Measurements from ENCODE around the gene RNF115.
"Not testable (repeated sequence)": the region's sequence is repeated elsewhere in the genome, so short reads cannot be mapped to it uniquely, and the experiment has no call there.

RNF115 gene

GRCh38 chr1:145823565-145824498, at the start of gene RNF115, which contains the start of gene POLR3C:
Gene RNF115, minus strand, starts transcription at chr1:145824095. Its CDS starts 222 bp downstream, at chr1:145823873.
Gene POLR3C, plus strand, starts transcription at chr1:145824200. Its CDS starts 1,577 bp downstream, at chr1:145825777.
- DNase-seq (ENCODE audit: low spot score) = peak; percentile 95

DNA sequence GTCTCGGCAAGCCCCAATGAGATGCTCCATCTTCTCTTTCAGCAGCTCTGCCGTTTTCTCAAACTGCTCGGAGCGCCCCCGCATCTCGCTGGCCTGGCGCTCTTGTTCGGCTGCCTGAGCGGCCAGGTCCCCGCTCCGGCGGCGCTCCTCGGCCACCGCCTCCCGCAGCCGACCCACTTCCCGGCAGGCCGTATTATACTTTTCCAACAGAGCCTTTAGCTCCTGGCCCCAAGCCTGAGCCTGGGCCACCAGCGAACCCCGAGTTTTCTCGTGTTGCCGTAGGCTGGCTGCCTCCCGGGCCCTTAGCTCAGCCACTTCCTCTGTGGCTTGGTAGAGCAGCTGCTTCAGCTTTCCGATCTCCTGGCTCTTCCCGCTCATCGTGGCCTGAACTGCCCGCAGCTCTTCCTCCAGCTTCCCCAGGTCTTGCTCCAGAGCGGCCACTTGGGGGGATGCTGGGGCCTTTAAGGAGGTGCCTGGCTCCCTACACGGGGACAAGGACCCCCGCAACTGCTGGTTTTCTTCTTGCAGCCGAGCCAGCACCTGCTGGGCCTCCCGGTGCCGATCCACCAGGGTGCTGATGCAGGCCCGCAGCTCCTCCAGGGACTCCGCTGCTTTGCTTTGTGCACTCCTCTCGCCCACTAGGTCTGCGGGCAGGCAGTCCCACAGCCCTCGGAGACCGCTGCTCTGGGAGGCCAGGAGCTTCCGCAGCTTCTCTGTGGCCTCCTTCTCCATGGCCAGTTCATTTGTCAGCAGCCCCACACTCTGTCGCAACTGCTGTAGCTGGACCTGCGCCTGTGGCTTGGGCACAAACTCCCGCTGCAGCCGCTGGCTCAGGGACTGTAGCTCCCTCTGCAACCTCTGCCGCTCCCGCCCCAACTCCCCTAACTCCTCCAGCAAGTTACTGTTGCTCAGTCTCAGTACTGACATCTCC, 48.4 kb upstream of the RNF115 start:
- DNase-seq (ENCODE audit: low spot score) = no peak

DNA sequence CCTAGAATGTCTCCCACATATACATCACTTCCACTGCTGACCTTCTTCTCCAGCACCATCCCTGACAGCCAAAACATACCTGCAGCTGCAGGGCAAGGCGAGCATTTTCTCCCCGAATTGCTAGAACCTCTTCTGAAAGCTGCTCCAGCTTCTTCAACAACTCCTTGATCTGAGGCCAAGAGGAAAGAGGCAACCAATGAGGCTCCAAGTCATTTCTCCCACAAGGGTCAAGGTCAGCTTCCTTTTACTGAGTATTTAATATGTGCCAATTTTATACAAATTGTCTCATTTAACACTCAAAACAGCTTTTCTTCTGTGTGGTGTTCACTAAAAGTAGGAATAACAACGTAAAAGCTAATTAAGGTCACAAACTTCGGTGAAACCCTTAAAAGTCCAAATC, 44.3 kb upstream of the RNF115 start:
- DNase-seq (ENCODE audit: low spot score) = no peak

- no peak for DNase-seq (ENCODE audit: low spot score)
Observed at GRCh38 chr1:145863282-145864018, 39.6 kb upstream of the RNF115 start.

- peak; percentile 87 for DNase-seq (ENCODE audit: low spot score)
Observed at GRCh38 chr1:145859491-145860023, 35.7 kb upstream of the RNF115 start.

DNA sequence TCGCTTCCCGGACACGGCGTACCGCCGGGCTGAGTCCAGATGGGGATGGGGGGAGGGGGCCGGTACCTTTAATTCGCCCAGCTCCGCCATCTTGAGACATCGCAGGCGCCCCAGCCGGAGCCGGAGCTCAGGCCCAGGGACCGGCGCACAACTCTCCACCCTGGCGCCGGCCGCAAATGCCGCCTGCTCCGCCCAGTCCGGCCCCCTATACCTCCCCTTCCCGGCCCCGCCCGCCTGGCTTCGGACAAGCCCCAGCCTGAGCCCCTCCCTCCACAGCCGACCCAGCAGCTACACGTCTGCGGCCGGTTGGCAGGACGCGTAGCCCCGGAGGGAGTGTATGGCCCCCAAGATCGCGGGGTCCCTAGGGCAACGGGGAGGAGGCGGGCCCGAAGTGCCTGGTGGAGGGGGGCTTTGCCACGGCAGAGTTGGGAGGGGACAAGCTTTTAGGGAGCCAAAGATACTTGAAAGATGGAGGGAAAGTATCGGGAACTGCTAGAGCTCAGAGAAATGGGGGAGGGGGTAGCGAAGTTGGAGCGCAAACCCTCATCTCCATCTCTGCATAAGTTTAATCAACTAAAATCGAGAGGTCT, 35.1 kb upstream of the RNF115 start, which contains the start of gene PIAS3:
PIAS3 (minus strand) TSS at position 181 of the 590 bp plus-strand sequence; CDS start at position 90, 91 bp downstream.
- peak; percentile 95 for DNase-seq (ENCODE audit: low spot score)

- DNase-seq (ENCODE audit: low spot score) = peak; percentile 64
Observed at GRCh38 chr1:145858238-145858900, 34.5 kb upstream of the RNF115 start.

DNA sequence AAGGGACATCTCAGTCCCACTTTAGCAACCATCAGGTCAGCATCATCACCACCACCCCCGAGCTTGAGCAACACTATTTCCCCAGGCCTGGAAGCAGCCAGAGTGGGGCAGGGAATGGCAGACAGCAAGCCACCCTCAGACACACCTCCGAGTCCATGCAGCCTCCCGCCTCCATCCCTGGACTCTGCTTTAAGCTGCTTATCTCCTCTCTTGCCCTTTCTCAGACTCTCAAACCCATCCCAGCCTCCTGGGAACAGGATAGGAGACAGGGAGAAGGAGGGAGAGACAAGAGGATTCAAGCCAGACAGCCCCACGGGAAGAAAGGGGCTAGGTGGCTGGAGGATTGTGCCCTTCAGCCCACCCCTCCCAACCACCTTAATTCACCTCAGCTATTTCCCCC, 33.3 kb upstream of the RNF115 start:
- DNase-seq (ENCODE audit: low spot score) = no peak

DNA sequence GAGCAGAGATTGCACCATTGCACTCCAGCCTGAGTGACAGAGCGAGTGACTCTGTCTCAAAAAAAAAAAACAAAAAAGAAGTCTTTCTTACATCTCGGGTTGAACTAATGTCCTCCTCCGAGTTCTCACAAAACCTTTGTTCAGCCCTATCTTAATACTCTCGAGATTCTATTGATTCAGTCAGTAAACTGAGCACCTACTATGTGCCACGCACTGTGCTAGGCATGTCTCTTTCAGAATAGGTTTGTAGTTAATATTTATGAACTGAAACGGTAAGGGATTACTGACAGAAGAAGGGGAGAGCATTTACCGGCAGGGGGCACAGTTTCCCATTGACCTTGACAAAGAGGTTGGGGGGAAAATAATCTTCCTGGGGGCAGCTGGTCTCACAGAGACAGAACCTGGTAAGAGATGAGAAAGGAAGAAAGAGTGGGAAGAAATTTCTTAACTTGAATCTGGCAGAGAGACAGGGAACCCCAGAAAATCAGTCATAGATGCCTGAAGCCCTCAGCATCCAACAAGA, 31.6 kb upstream of the RNF115 start:
- no peak for DNase-seq (ENCODE audit: low spot score)

DNA sequence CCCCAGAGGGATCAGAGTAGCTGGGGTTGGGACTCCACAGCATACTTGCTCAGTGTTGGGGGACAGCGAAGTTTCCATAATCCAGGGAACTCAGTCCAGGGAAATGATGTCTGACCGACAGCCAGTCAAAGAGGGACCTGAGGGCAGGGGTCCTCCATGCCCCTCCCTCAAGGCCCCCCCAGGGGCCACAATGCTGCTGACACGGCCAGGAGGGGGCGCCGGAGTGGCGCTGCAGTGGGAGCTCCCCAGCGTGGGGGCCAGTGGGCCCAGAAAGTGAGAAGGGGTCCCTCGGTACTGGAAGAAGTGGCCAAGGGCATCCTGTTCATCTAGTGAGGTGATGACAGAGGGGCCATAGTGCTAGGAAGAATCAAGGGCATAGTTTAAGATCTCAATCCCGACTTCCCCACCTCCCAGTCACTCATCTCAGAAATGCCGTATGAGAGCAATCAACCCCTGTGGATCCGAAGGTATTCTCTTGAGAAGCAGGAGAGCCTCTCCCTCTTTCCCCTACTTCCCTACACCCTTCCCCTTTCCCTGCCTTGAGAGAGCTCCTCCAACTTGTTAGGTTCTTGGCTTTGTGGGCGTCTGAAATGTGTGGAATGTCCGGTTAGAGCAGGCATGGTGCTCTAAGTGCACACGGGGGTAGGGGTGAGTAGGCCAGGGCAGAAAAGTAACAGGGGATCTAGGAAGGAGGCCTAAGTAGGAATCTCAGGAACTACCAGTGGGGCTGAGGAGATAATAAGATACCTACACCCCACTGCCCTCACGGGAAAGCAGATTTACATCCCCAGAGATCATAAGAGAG, 25.7 kb upstream of the RNF115 start:
- no peak for DNase-seq (ENCODE audit: low spot score)

GRCh38 chr1:145847827-145848226, 23.9 kb upstream of the RNF115 start:
- DNase-seq (ENCODE audit: low spot score) = no peak

DNA sequence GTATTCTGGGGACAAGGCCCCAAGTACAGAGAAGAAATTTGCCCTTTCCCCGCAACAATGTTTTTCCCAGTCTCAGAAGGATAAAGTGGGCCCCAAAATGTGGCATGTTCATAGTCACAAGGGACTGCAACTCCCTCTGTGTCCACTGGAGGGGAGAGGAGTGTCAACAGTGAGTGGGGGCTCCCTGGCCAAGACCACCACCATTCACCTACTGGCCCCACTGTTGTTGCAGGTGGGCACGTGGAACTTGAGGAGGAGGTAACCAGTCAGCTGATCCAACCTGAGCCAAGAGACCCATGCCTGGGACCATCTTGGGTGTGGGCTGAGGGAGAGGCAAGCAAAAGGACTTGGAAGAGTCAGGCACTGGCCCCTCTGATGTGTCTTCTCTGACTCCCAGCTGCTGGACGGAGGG, 22.3 kb upstream of the RNF115 start:
- peak; percentile 74 for DNase-seq (ENCODE audit: low spot score)

- DNase-seq (ENCODE audit: low spot score) = peak; percentile 94
Observed at GRCh38 chr1:145845514-145846161, 21.7 kb upstream of the RNF115 start, which contains the start of gene NUDT17. Gene NUDT17, plus strand, starts transcription at chr1:145845630. Its CDS starts 11 bp downstream, at chr1:145845641.

DNA sequence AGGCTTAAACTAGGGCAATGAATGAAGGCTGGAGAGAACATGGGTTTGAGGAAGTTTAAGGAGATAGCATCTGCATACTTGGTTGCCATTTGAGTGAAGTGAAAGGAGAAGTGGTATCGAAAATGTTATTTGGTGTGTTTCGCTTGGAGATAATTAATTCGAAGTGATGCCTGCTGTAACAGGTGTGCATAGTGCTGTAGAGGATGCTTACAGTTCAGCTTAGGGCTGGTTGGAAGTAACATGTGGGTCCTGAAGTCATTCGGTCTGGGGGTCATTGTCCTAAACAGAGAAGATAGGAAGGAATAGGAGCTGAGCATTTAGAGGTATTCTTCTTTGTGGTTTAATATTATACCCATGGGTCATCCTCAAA, 21.2 kb upstream of the RNF115 start:
- DNase-seq (ENCODE audit: low spot score) = no peak

- DNase-seq (ENCODE audit: low spot score) = no peak
Observed at GRCh38 chr1:145843031-145843430, 19.1 kb upstream of the RNF115 start.

GRCh38 chr1:145837656-145838055, 13.8 kb upstream of the RNF115 start:
- no peak for DNase-seq (ENCODE audit: low spot score)

DNA sequence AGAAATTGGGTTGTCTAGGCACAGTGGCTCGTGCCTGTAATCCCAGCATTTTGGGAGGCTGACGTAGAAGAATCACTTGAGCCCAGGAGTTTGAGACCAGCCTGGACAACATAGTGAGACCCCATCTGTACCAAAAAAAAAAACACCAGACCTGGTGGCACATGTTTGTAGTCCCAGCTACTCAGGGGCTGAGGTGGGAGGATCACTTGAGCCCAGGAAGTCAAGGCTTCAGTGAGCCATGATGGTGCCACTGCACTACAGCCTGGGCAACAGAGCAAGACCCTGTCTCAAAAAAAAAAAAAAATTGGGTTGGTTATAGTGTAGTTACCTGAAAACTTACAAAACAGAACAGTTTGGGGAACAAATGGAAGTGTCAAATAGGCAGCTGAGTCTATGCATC, 6.9 kb upstream of the RNF115 start:
- not testable (repeated sequence) for DNase-seq (ENCODE audit: low spot score)

DNA sequence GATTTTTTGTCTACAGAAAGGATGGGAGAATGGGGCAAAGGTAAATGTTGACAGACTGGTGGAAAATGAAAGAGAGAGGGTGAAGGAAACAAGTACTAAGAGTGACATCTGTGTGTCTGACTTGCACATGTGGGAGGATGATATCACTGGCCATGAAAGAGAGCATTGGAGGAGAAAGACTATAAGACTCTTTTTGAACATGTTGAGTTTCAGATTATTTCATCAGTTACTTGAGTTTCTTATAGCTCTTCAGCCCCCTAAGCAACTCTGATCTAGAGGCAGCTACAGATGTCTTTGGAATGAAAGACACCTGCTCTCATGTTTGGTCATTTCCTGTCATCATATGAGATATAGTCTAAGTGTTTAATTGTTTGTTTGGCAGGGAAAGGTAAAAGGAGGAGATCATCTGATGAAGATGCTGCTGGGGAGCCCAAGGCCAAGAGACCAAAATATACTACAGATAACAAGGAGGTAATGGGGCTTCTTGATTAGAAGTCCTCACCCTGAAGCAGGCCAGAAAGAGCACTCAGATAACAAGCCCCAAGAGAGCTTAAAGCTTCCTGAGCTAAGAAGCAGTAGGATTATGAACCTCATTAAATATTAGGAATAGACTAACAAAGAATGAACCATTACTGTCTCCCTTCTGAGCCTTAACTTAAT, 4.6 kb upstream of the RNF115 start:
- DNase-seq (ENCODE audit: low spot score) = peak; percentile 55
